GM19463 (cell line): ENCODE data around the gene TOM1L1.
"Not testable (repeated sequence)": the region's sequence is repeated elsewhere in the genome, so short reads cannot be mapped to it uniquely, and the experiment has no call there.

ENCODE experiments used
- ATAC-seq: cut with Tn5 transposase; IDR thresholded peaks from one replicate; pipeline ENCODE4 v1.9.1; 2021; ENCODE audit warnings: mild to moderate bottlenecking, moderate library complexity; ENCODE audit not compliant: unreplicated experiment

Gene TOM1L1, protein sequence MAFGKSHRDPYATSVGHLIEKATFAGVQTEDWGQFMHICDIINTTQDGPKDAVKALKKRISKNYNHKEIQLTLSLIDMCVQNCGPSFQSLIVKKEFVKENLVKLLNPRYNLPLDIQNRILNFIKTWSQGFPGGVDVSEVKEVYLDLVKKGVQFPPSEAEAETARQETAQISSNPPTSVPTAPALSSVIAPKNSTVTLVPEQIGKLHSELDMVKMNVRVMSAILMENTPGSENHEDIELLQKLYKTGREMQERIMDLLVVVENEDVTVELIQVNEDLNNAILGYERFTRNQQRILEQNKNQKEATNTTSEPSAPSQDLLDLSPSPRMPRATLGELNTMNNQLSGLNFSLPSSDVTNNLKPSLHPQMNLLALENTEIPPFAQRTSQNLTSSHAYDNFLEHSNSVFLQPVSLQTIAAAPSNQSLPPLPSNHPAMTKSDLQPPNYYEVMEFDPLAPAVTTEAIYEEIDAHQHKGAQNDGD

DNA sequence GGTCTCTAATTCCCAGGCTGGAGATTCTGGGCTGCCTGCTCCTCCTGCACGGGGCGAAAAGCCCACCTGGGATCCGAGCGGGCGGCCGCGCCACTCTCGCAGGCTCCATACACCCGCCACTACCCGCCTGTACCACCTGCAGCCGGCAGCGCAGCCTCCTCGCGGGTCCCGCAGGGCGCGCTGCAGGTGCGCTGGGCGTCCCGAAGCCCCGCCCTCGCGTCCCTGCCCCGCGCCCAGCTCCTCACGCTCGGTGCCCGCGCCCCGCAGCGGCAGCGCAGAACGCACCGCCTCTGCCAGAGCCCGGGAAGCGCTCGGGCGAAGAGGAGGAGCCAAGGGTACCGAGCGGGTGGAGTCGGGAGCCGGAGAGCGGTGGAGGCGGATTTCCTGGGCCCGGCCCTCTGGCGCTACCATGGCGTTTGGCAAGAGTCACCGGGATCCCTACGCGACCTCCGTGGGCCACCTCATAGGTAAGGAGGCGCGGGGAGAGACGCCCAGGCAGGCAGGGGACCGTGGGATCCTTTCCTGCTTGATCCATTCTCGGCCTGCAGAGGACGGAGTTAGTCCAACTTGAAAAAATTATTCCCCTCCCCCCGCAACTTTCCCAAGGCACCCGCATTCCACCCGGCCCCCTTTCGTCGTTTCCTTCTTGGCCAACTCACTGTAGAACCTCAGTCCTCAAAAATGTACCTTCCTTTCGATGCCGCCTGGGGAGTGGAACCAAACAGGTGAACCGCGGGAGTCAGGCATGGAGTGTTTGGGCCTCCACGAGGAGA, at the start of gene TOM1L1:
Gene TOM1L1 (plus strand): TSS at position 396 of the 773 bp plus-strand sequence. CDS start 14 bp downstream, at position 410.
- ATAC-seq: peak; percentile 77

DNA sequence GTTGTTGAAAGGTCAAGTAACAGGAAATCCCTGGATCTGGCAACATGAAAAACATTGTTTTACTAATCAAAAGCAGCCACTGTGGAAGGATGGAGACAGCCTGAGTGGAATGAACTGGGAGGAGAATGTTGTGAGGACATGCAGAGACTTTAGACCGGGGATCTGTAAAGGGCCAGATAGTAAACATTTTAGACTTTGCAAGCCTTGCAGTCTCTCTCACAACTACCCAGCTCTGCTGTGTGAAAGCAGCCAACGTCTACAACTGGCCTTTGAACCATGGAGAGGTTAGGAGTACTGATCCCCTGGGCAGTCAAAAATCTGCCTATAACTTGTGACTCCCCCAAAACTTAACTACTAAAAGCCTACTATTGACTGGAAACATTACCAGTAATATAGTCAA, 41.5 kb upstream of the TOM1L1 start:
- ATAC-seq: no peak

DNA sequence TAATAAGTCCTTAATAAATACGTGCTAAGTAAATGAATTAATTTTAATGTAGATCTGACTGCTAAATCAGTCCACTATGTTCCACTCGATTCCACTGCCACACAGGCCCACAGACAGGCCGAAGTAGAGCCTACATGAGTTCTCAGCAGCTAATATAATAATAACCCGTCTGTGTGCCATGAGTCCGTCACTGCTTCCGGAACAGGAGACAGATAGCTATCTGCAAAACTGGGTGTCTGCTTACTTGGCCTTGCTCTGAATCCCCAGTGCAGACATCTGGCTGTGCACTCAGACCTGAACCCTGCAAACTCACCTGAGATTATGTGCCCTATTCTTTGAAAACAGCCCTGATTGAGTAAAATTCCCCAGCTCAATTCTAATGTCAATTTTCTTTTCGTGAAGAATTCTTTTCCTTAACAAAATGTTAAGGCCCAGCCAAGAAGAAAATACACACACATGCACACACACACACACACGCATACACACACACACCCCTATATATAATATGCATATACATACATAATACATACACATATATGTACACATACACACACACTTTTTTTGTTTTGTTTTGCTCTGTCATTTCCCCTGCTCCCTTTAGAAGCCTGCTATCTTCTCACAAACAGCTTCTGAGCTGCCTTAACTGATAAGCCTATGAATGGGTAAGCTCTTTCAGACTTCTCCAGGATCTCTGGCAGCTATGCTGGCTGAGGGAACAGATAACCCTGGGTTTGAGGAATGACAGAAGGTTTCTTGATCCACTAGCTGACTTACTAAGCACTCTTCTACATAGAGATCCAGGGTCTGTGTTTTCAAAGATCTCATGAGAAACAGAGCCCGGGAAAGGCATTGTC, 39.8 kb upstream of the TOM1L1 start:
- no peak for ATAC-seq

- no peak for ATAC-seq
These were observed 39.1 kb upstream of the TOM1L1 start for GRCh38 chr17:54861471-54861983.

- no peak for ATAC-seq
These were observed 37.5 kb upstream of the TOM1L1 start for GRCh38 chr17:54863176-54863575.

DNA sequence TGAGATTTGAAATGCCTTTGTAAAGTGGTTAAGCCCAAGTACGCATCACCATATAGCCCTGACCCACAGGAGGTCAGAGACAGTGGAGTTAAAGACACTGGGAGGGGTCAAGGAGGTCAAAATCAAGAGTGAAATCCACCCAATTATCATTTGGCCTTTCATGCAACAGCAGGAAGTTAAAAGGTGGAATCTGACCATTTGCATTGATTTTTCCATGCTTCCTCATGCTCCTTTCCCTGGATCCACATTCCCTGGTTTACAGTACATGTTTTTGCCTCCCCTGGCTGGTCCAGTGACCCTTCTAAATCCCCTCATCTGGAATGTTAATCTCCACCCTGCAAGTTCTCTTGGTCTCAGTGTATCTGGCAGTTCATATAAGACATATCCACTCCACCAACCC, 36.6 kb upstream of the TOM1L1 start:
- ATAC-seq: no peak

DNA sequence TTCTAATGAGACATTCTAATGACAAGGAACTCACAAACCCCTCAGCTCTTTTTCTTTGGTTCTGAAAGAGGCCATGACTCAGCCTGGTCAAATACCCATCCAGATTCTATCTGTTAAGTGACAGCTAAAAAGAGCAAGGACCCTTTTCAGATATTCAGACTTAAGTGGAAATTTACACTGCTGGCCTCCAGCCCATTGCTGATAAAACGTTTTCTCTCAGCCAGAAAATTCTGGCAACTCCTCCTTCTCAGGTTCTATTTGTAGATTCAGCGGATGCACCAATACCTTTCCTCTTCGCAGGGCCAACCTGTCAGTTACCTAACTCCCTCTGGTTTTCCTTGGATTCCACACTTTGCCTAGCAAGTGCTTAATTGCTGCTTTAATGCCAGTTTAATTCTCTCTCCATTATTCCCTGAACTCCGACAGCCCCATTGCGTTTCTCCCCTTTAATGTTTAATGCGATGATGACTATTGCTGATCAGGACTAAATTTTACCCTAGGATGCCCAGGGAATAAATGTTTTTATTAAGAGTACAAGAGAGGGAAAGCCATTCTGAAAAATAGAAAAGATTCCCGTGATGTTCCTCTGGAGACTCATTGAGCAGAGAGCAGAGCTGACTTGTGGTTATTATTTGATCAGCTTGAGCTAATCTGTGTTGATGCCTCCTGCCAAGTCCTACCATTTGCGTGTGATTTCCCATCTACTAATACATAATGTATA, 35.9 kb upstream of the TOM1L1 start:
- ATAC-seq: no peak

DNA sequence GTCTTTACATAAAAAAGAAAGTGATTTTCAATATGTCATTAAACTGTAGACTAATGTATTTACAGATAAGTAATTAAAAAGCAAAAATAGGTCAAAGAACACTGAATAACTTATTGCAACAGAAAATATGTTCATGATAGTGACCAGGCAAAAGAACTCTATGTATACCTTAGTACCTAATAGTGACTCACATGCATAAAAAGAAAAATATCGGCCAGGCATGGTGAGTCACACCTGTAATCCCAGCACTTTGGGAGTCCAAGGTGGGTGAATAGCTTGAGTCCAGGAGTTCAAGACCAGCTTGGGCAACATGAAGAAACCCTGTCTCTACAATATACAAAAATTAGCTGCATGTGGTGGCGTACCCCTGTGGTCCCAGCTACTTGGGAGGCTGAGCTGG, 33.0 kb upstream of the TOM1L1 start:
- ATAC-seq: no peak

DNA sequence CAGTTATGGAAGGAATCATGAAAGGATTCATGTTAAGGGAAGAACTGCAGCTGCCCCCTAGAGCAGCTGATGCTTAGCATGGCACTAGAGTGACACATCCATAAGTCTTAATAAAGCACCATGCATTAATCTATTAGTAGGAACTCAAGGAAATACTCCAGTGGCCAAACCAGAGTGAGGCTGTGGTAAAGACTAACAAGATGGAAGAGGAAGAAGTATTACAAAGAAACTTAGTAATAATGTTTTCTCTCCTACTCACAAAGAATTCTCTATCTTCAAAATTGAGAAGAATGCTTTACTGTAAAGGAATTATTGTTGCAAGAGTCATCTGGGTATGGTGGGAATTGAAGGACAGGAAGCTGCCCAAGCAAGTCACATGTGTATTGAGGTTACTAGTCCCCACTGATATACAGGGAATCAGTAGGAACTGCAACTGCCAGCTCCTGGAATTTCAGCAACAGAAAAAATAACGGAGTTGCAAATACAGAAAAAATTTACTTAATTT, 29.9 kb upstream of the TOM1L1 start:
- no peak for ATAC-seq

- ATAC-seq: not testable (repeated sequence)
These were observed 24.7 kb upstream of the TOM1L1 start for GRCh38 chr17:54875906-54876305.

GRCh38 chr17:54876656-54877195, 23.9 kb upstream of the TOM1L1 start:
- no peak for ATAC-seq

GRCh38 chr17:54881255-54881972, 19.2 kb upstream of the TOM1L1 start:
- no peak for ATAC-seq

- no peak for ATAC-seq
These were observed 18.3 kb upstream of the TOM1L1 start for GRCh38 chr17:54882371-54882770.

- peak; percentile 86 for ATAC-seq
These were observed 17.7 kb upstream of the TOM1L1 start for GRCh38 chr17:54882950-54883349.

DNA sequence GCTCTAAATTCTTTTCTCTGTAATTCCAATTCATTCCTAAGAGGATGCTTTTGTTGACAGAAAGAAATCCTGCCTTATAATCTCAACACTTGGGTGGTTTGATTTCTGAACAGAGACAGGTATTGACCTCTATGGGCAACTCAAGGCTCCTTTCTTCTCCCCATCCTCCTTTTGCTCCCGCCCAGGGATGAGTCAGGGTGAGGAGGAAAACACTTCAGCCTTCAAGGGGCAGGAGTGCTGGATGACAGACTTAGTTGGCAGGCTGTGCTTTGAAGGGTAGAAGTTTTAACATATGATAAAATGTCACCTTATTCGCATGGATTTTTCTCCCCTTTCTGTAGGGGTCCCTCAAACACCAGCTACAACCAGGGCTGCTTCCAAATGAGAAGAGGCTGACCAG, 16.7 kb upstream of the TOM1L1 start:
- ATAC-seq: no peak

GRCh38 chr17:54887787-54888186, 12.9 kb upstream of the TOM1L1 start:
- ATAC-seq: no peak

DNA sequence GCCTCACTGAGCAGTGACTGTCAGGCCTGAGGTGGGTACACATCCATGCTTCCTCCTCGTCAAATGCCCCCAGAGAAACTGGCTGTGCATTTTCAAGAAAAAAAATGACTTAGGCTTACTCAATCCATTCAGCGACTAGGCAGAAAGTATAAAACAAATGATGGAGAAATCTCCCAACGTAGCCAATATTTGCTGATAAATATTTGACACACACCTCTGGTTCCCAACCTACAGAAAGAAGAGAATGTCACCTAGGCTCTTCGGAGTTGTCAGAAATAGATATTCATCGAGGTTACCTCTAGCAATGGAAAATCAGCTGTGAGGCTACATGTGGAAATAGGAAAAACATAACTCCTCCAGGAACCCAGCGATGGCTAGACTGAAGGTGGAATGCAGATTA, 12.4 kb upstream of the TOM1L1 start:
- no peak for ATAC-seq

GRCh38 chr17:54888981-54889380, 11.7 kb upstream of the TOM1L1 start:
- ATAC-seq: no peak

DNA sequence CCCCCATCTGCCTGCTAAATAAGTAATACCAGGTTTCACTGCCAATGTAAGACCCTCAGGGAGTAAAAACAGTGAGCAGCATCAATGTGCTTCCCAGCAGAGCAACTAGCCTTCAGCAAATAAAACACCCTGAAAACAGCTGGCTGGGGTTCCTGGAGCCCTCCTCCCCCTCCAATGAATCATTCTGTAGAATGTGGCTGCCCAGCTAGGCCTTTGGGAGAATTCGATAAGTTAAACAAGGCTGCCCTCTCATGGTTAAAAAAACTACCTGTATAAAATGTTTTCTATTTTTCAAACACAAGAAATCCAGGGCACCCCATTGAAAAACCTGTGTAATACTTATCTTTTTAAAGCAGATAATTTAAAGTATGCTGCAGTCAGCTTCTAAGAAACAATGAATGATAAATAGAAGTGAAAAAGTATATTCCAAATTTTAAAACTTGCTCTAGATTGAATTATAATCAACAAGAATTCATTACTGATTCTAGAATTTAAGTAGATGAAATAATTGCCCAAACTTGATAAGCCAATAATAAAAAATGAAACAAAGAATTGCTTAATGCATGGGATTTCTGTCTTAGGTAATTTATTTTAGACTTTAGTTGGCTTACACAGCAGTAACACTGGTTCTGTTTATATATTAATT, 9.4 kb upstream of the TOM1L1 start:
- no peak for ATAC-seq
